Panc1 (cell line): ENCODE measurements around the gene IGFN1. TPM values are rescaled to one million over a fixed set of nuclear protein-coding genes. Genes with fewer than 3 reads are reported as not detected.
A peak's percentile ranks its signal among the peaks of the same experiment; 100 is the strongest.

Source experiments
- ATAC-seq: fragments of 200-7000 bp; cut with Tn5 transposase; 2 replicates; pipeline ENCODE4 v1.9.1; 2020; ENCODE audit warnings: mild to moderate bottlenecking, moderate library complexity
- BruUV-seq: library from RNA; stranded (reverse); fragments of 400-500 nt; replicated peaks from 2 replicates; lab custom pipeline; 2021; lab: Mats Ljungman, UMichigan
- CTCF ChIA-PET: fragments of 300-600 bp; sonication (Branson Sonifier 250); formaldehyde crosslinking; loops from one replicate; lab custom pipeline; 2022; ENCODE audit warnings: antibody characterized with exemption; lab: Charles Lee
- POLR2A ChIA-PET: fragments of 300-600 bp; sonication (Branson Sonifier 250); formaldehyde crosslinking; loops from one replicate; lab custom pipeline; 2022; ENCODE audit warnings: antibody characterized with exemption; lab: Charles Lee
- DNase-seq: peaks from one replicate; pipeline ENCODE4 v3.0.0-alpha.2; 2010; ENCODE audit warnings: low read depth, low spot score
- H3K27ac ChIP-seq: 2 replicates; pipeline ENCODE4 v1.5.1; 2011; ENCODE audit warnings: mild to moderate bottlenecking, low read length, inconsistent platforms
- H3K27me3 ChIP-seq: fragments of 200-500 bp; sonication (Bioruptor generic); 2 replicates; pipeline ENCODE4 v1.6.0; 2014; ENCODE audit warnings: low read length, inconsistent platforms; ENCODE audit not compliant: control insufficient read depth, insufficient read depth
- H3K36me3 ChIP-seq: fragments of 200-500 bp; sonication (Bioruptor generic); 2 replicates; pipeline ENCODE4 v1.5.1; 2014; ENCODE audit warnings: inconsistent platforms, mild to moderate bottlenecking, low read length, moderate library complexity; ENCODE audit not compliant: control insufficient read depth, insufficient read depth
- H3K4me1 ChIP-seq: 2 replicates; pipeline ENCODE4 v1.5.1; 2011; ENCODE audit warnings: inconsistent platforms, mild to moderate bottlenecking, low read length, moderate library complexity; ENCODE audit not compliant: control insufficient read depth, insufficient read depth
- H3K4me3 ChIP-seq, 2 experiments: 2 replicates each; pipeline ENCODE4 v1.5.1; 2011 to 2012; ENCODE audit warnings: low read depth in 2 of 2, low read length in 2 of 2, mild to moderate bottlenecking in 2 of 2, inconsistent platforms in 1 of 2, moderate library complexity in 1 of 2
- H3K9me3 ChIP-seq: fragments of 200-500 bp; sonication (Bioruptor generic); 2 replicates; pipeline ENCODE4 v1.5.1; 2014; ENCODE audit warnings: low read depth, mild to moderate bottlenecking, inconsistent platforms, low read length, moderate library complexity; ENCODE audit not compliant: control insufficient read depth, insufficient read depth
- CTCF ChIP-seq: fragments of 450-650 bp; IDR thresholded peaks from 2 replicates; pipeline ENCODE4 v1.5.1; 2017; ENCODE audit warnings: mild to moderate bottlenecking
- POLR2AphosphoS5 ChIP-seq: IDR thresholded peaks from 2 replicates; pipeline ENCODE4 v1.6.1; 2012; ENCODE audit warnings: mild to moderate bottlenecking, low read depth, low read length, moderate library complexity
- REST ChIP-seq, 2 experiments: IDR thresholded peaks; 2 replicates each; pipeline ENCODE4 v1.6.1; 2011 to 2012; ENCODE audit warnings: low read depth in 2 of 2, control low read depth in 1 of 2, low read length in 1 of 2, mild to moderate bottlenecking in 1 of 2, moderate library complexity in 1 of 2; ENCODE audit not compliant: insufficient read depth in 1 of 2
- SIN3A ChIP-seq: IDR thresholded peaks from 2 replicates; pipeline ENCODE4 v1.6.1; 2012; ENCODE audit warnings: low read depth, mild to moderate bottlenecking, low read length, moderate library complexity, borderline replicate concordance; ENCODE audit not compliant: insufficient read depth
- TCF7L2 ChIP-seq: IDR thresholded peaks from 2 replicates; pipeline ENCODE4 v1.6.1; 2011; ENCODE audit warnings: mild to moderate bottlenecking, low read depth, low read length, inconsistent platforms
- in situ Hi-C: cut with HindIII; loops from 2 replicates; pipeline ENCODE4 v1.10.0; 2016; ENCODE audit warnings: low sequenced_read_pairs, low pct_unique_long_range_greater_than_20kb
- intact Hi-C: fragments of 100-400 bp; cut with micrococcal nuclease; formaldehyde crosslinking; loops from one replicate; pipeline ENCODE4 v1.10.0; 2022; ENCODE audit not compliant: unreplicated experiment
- total RNA-seq: library from RNA; stranded (reverse); gene quantifications from one replicate; pipeline ENCODE4 v1.2.1, GENCODE V29; 2021; ENCODE audit not compliant: unreplicated experiment

Gene IGFN1
- total RNA-seq, 1 experiment from 2014 or later, result not detected

- BruUV-seq, result no TSS peak
- no peaks in the 10 kb centered on the region for H3K27me3 ChIP-seq
- intact Hi-C loops, result no loop called here
- CTCF ChIA-PET, result no interaction called here
- H3K27ac ChIP-seq, result no peak overlapping the region
- no peaks in the 10 kb centered on the region for H3K4me1 ChIP-seq
- no peak for ATAC-seq
- no peak for DNase-seq
- POLR2A ChIA-PET, result no interaction called here
- no peak overlapping the region for H3K4me3 ChIP-seq
- in situ Hi-C loops, result no loop called here
- H3K9me3 ChIP-seq, result no peaks in the 10 kb centered on the region
- H3K36me3 ChIP-seq, result no peaks in the 10 kb centered on the region
- TF ChIP-seq POLR2AphosphoS5, result no peak
- TF ChIP-seq REST (IDR thresholded peaks at IDR 0.05; ENCODE audit: insufficient read depth in 1 of 2, low read depth in 2 of 2, low read length in 1 of 2), result no peak
- no peak for TF ChIP-seq TCF7L2
- TF ChIP-seq SIN3A, result no peak
- TF ChIP-seq CTCF, result no peak
Observed at GRCh38 chr1:201258763-201259230, 68.2 kb downstream of the IGFN1 start.

GRCh38 chr1:201259476-201260235, 69.0 kb downstream of the IGFN1 start:
- ChIA-PET POLR2A (no interaction called here), CTCF (interaction anchor here (0.7 kb wide), 1 partner anchor 176 kb away, joined by 3 read pairs; no protein-coding TSS in a partner anchor)
- intact Hi-C loops (no loop called here), in situ Hi-C loops (no loop called here)
- H3K4me1 ChIP-seq, result no peaks in the 10 kb centered on the region
- TF ChIP-seq TCF7L2, result no peak
- no peaks in the 10 kb centered on the region for H3K36me3 ChIP-seq
- BruUV-seq, result no TSS peak
- no peak overlapping the region for H3K27ac ChIP-seq
- DNase-seq (no peak), ATAC-seq (0 out of 2 replicates have a peak, but pooled peaks have one; percentile 40)
- no peak overlapping the region for H3K4me3 ChIP-seq
- no peaks in the 10 kb centered on the region for H3K9me3 ChIP-seq
- no peaks in the 10 kb centered on the region; the same call in 1 of the 2 replicates for H3K27me3 ChIP-seq

- H3K9me3 ChIP-seq, result no peaks in the 10 kb centered on the region
- H3K27me3 ChIP-seq, result no peaks in the 10 kb centered on the region; the same call in 1 of the 2 replicates
- in situ Hi-C loops (no loop called here), intact Hi-C loops (no loop called here)
- no peaks in the 10 kb centered on the region for H3K4me1 ChIP-seq
- BruUV-seq, result no TSS peak
- no peak overlapping the region for H3K27ac ChIP-seq
- ChIA-PET POLR2A (no interaction called here), CTCF (no interaction called here)
- DNase-seq, result no peak
- no peak overlapping the region for H3K4me3 ChIP-seq
- ATAC-seq, result no peak
- H3K36me3 ChIP-seq, result no peaks in the 10 kb centered on the region
- TF ChIP-seq TCF7L2 (no peak), REST (IDR thresholded peaks at IDR 0.05; ENCODE audit: insufficient read depth in 1 of 2, low read depth in 2 of 2, low read length in 1 of 2) (no peak), POLR2AphosphoS5 (no peak), SIN3A (no peak)
Observed at GRCh38 chr1:201260236-201260590, 69.6 kb downstream of the IGFN1 start.
